WTC11 (cell line): ENCODE data around the gene AQP4. TPM values are rescaled to one million over a fixed set of nuclear protein-coding genes. Genes with fewer than 3 reads are reported as not detected.

Experiments used
- ATAC-seq: fragments of 200-7000 bp; cut with Tn5 transposase; 2 replicates; pipeline ENCODE4 v1.10.0; 2021; ENCODE audit warnings: mild to moderate bottlenecking, moderate library complexity
- CTCF ChIA-PET: fragments of 300-600 bp; sonication (Branson Sonifier 250); formaldehyde crosslinking; loops from one replicate; lab custom pipeline; 2021; ENCODE audit warnings: antibody characterized with exemption; lab: Charles Lee
- POLR2A ChIA-PET: fragments of 350-600 bp; sonication (Branson Sonifier 250); formaldehyde crosslinking; loops from one replicate; lab custom pipeline; 2021; ENCODE audit warnings: antibody characterized with exemption; lab: Charles Lee
- DNase-seq: peaks from one replicate; pipeline ENCODE4 v3.0.0; 2021; ENCODE audit warnings: low spot score
- H3K27ac Mint-ChIP-seq: 2 replicates; pipeline ENCODE4 v1.8.0; 2021; ENCODE audit warnings: mixed read lengths
- H3K27me3 Mint-ChIP-seq: 2 replicates; pipeline ENCODE4 v1.8.0; 2021; ENCODE audit warnings: low read depth, mild to moderate bottlenecking, moderate library complexity, mixed read lengths
- H3K36me3 Mint-ChIP-seq: 2 replicates; pipeline ENCODE4 v1.8.0; 2021; ENCODE audit warnings: mixed read lengths
- H3K4me1 Mint-ChIP-seq: 2 replicates; pipeline ENCODE4 v1.8.0; 2022; ENCODE audit warnings: mixed read lengths
- H3K4me3 Mint-ChIP-seq: 2 replicates; pipeline ENCODE4 v1.8.0; 2021; ENCODE audit warnings: mild to moderate bottlenecking, moderate library complexity, mixed read lengths
- H3K9me3 Mint-ChIP-seq: 2 replicates; pipeline ENCODE4 v1.8.0; 2021; ENCODE audit warnings: mixed read lengths
- AFF4 ChIP-seq: sonication (generic); formaldehyde crosslinking; IDR thresholded peaks from 2 replicates; pipeline ENCODE4 v1.8.1; 2023; ENCODE audit warnings: mild to moderate bottlenecking, missing genetic modification reagents, borderline replicate concordance
- AR ChIP-seq: fragments of 250-450 bp; sonication (Bioruptor Pico); IDR thresholded peaks from 2 replicates; pipeline ENCODE4 v1.9.0; 2021; ENCODE audit warnings: mild to moderate bottlenecking
- ARID4B ChIP-seq: sonication (generic); formaldehyde crosslinking; IDR thresholded peaks from 2 replicates; pipeline ENCODE4 v1.8.0; 2023; ENCODE audit warnings: missing genetic modification reagents, mild to moderate bottlenecking, borderline replicate concordance
- CREB1 ChIP-seq: sonication (generic); formaldehyde crosslinking; IDR thresholded peaks from 2 replicates; pipeline ENCODE4 v1.8.0; 2023; ENCODE audit warnings: mild to moderate bottlenecking, missing genetic modification reagents
- E2F1 ChIP-seq: sonication (generic); formaldehyde crosslinking; IDR thresholded peaks from 2 replicates; pipeline ENCODE4 v1.8.0; 2022; ENCODE audit warnings: mild to moderate bottlenecking, missing genetic modification reagents
- EMX1 ChIP-seq: fragments of 250-450 bp; sonication (Bioruptor Pico); IDR thresholded peaks from 2 replicates; pipeline ENCODE4 v1.8.0; 2021; ENCODE audit warnings: mild to moderate bottlenecking
- ERG ChIP-seq: fragments of 250-450 bp; sonication (Bioruptor Pico); IDR thresholded peaks from 2 replicates; pipeline ENCODE4 v1.8.0; 2021; ENCODE audit warnings: mild to moderate bottlenecking
- ETV6 ChIP-seq: sonication (generic); formaldehyde crosslinking; IDR thresholded peaks from 2 replicates; pipeline ENCODE4 v1.8.1; 2022; ENCODE audit warnings: mild to moderate bottlenecking, missing genetic modification reagents
- GTF2I ChIP-seq: fragments of 250-450 bp; sonication (Bioruptor Pico); conservative IDR thresholded peaks from 2 replicates; pipeline ENCODE4 v1.4.0; 2021; ENCODE audit warnings: mild to moderate bottlenecking
- HMGXB4 ChIP-seq: sonication (generic); formaldehyde crosslinking; IDR thresholded peaks from 2 replicates; pipeline ENCODE4 v1.8.1; 2023; ENCODE audit warnings: mild to moderate bottlenecking, moderate library complexity, missing genetic modification reagents
- JAZF1 ChIP-seq: fragments of 250-450 bp; sonication (Bioruptor Pico); IDR thresholded peaks from 2 replicates; pipeline ENCODE4 v1.9.0; 2021; ENCODE audit warnings: moderate library complexity, mild to moderate bottlenecking, inconsistent platforms
- MYBL2 ChIP-seq: sonication (generic); formaldehyde crosslinking; IDR thresholded peaks from 2 replicates; pipeline ENCODE4 v1.8.1; 2023; ENCODE audit warnings: mild to moderate bottlenecking, moderate library complexity, missing genetic modification reagents
- RELA ChIP-seq: sonication (generic); formaldehyde crosslinking; IDR thresholded peaks from 2 replicates; pipeline ENCODE4 v1.8.1; 2022; ENCODE audit warnings: missing genetic modification reagents, mild to moderate bottlenecking, borderline replicate concordance
- SMAD4 ChIP-seq: sonication (generic); formaldehyde crosslinking; IDR thresholded peaks from 2 replicates; pipeline ENCODE4 v1.8.0; 2022; ENCODE audit warnings: mild to moderate bottlenecking, missing genetic modification reagents
- ZNF263 ChIP-seq: sonication (generic); formaldehyde crosslinking; IDR thresholded peaks from 2 replicates; pipeline ENCODE4 v1.8.1; 2022; ENCODE audit warnings: low read depth, mild to moderate bottlenecking, moderate library complexity, missing genetic modification reagents
- ZNF396 ChIP-seq: fragments of 250-450 bp; sonication (Bioruptor Pico); IDR thresholded peaks from 2 replicates; pipeline ENCODE4 v1.8.0; 2021; ENCODE audit warnings: mild to moderate bottlenecking, moderate library complexity, borderline replicate concordance
- ZNF423 ChIP-seq: fragments of 250-450 bp; sonication (Bioruptor Pico); IDR thresholded peaks from 2 replicates; pipeline ENCODE4 v2.1.2; 2022; ENCODE audit warnings: mild to moderate bottlenecking, moderate library complexity
- ZNF671 ChIP-seq: fragments of 250-450 bp; sonication (Bioruptor Pico); IDR thresholded peaks from 2 replicates; pipeline ENCODE4 v1.8.0; 2021; ENCODE audit warnings: mild to moderate bottlenecking
- total RNA-seq: library from RNA; stranded (reverse); gene quantifications from 3 replicates; pipeline ENCODE4 v1.2.3, GENCODE V29; 2021

Gene AQP4
- total RNA-seq, 1 experiment from 2014 or later = 4.5 TPM

- H3K9me3 Mint-ChIP-seq = peaks cover 48% of the 10 kb centered on the region
- no peak overlapping the region for H3K27ac Mint-ChIP-seq
- ATAC-seq (no peak), DNase-seq (no peak)
- H3K27me3 Mint-ChIP-seq = peaks cover 12% of the 10 kb centered on the region
- ChIA-PET POLR2A (no interaction called here), CTCF (no interaction called here)
- no peak overlapping the region for H3K4me3 Mint-ChIP-seq
- peaks cover 23% of the 10 kb centered on the region for H3K36me3 Mint-ChIP-seq
- no peak for TF ChIP-seq EMX1 (CRISPR knock-in tag)
- no peak for TF ChIP-seq E2F1 (CRISPR knock-in tag)
- TF ChIP-seq RELA (CRISPR knock-in tag) = no peak
- no peak for TF ChIP-seq AFF4 (CRISPR knock-in tag)
- no peak for TF ChIP-seq ZNF396 (CRISPR knock-in tag)
- no peak for TF ChIP-seq SMAD4 (CRISPR knock-in tag)
- no peak for TF ChIP-seq ZNF423 (CRISPR knock-in tag)
- TF ChIP-seq HMGXB4 = no peak
- TF ChIP-seq CREB1 (CRISPR knock-in tag) = no peak
- TF ChIP-seq ARID4B (CRISPR knock-in tag) = no peak
- TF ChIP-seq ERG (CRISPR knock-in tag) = no peak
- H3K4me1 Mint-ChIP-seq = no peaks in the 10 kb centered on the region
Observed at GRCh38 chr18:26901020-26901419, 35.5 kb upstream of the AQP4 start.

GRCh38 chr18:26894426-26894825, 28.9 kb upstream of the AQP4 start:
- CTCF ChIA-PET = no interaction called here
- TF ChIP-seq GTF2I (no peak), ZNF263 (no peak), ZNF671 (no peak), JAZF1 (CRISPR knock-in tag) (no peak), RELA (CRISPR knock-in tag) (no peak), ERG (CRISPR knock-in tag) (no peak), MYBL2 (CRISPR knock-in tag) (no peak), AR (CRISPR knock-in tag) (no peak), ETV6 (CRISPR knock-in tag) (no peak)

More at GRCh38 chr18:26894426-26894825, 28.9 kb upstream of the AQP4 start:
- ATAC-seq (no peak), DNase-seq (no peak)
- POLR2A ChIA-PET = no interaction called here
- Mint-ChIP-seq H3K4me1 (peaks cover 19% of the 10 kb centered on the region), H3K36me3 (no peaks in the 10 kb centered on the region), H3K27ac (peak overlapping the region; percentile 38; the same call in 1 of the 2 replicates), H3K9me3 (no peaks in the 10 kb centered on the region), H3K27me3 (no peaks in the 10 kb centered on the region), H3K4me3 (no peak overlapping the region)
